Measurements from ENCODE around the gene HHIPL1. TPM values are rescaled to one million over a fixed set of nuclear protein-coding genes. Genes with fewer than 3 reads are reported as not detected.

HHIPL1 gene
- total RNA-seq, 1 donor from 2014 or later: 5.9 TPM

- H3K27ac ChIP-seq: no peak overlapping the region
- H3K27me3 ChIP-seq: no peaks in the 10 kb centered on the region
- intact Hi-C loops (cut with DNase I): no loop called here
Measured at GRCh38 chr14:99624971-99625370, 20.0 kb upstream of the HHIPL1 start.

GRCh38 chr14:99625476-99625875, 19.5 kb upstream of the HHIPL1 start:
- no peak overlapping the region for H3K27ac ChIP-seq
- H3K4me1 ChIP-seq: peaks cover 18% of the 10 kb centered on the region
- DNase-seq (ENCODE audit: extremely low spot score in 2 of 2): no peak
- H3K27me3 ChIP-seq: no peaks in the 10 kb centered on the region
- H3K4me3 ChIP-seq: no peak overlapping the region
- intact Hi-C loops (cut with DNase I): no loop called here
- no peak for TF ChIP-seq POLR2AphosphoS5 (IDR thresholded peaks at IDR 0.05; ENCODE audit: insufficient read depth in 1 of 2, low read depth in 1 of 2)
- TF ChIP-seq CTCF (IDR thresholded peaks at IDR 0.05): no peak
- TF ChIP-seq POLR2A (IDR thresholded peaks at IDR 0.05): no peak
- H3K36me3 ChIP-seq: no peaks in the 10 kb centered on the region
- H3K9me3 ChIP-seq: no peaks in the 10 kb centered on the region

More at GRCh38 chr14:99624971-99625370, 20.0 kb upstream of the HHIPL1 start:
- Histone ChIP-seq H3K4me3 (no peak overlapping the region), H3K4me1 (peaks cover 18% of the 10 kb centered on the region), H3K9me3 (no peaks in the 10 kb centered on the region), H3K36me3 (no peaks in the 10 kb centered on the region)
- TF ChIP-seq POLR2A (IDR thresholded peaks at IDR 0.05) (no peak), CTCF (IDR thresholded peaks at IDR 0.05) (no peak), POLR2AphosphoS5 (IDR thresholded peaks at IDR 0.05; ENCODE audit: insufficient read depth in 1 of 2, low read depth in 1 of 2) (no peak)
- no peak for DNase-seq (ENCODE audit: extremely low spot score in 2 of 2)

- no peaks in the 10 kb centered on the region for H3K27me3 ChIP-seq
- H3K36me3 ChIP-seq: no peaks in the 10 kb centered on the region
- H3K4me1 ChIP-seq: peaks cover 18% of the 10 kb centered on the region
- H3K9me3 ChIP-seq: no peaks in the 10 kb centered on the region
- H3K27ac ChIP-seq: no peak overlapping the region
- H3K4me3 ChIP-seq: no peak overlapping the region
- TF ChIP-seq POLR2A (IDR thresholded peaks at IDR 0.05): no peak
- TF ChIP-seq POLR2AphosphoS5 (IDR thresholded peaks at IDR 0.05; ENCODE audit: insufficient read depth in 1 of 2, low read depth in 1 of 2): no peak
- TF ChIP-seq CTCF (IDR thresholded peaks at IDR 0.05): no peak
- intact Hi-C loops (cut with DNase I): no loop called here
- no peak for DNase-seq (ENCODE audit: extremely low spot score in 2 of 2)
Measured at GRCh38 chr14:99626041-99626648, 18.8 kb upstream of the HHIPL1 start.

GRCh38 chr14:99627100-99627499, 17.8 kb upstream of the HHIPL1 start:
- intact Hi-C loops (cut with DNase I): no loop called here
- no peak overlapping the region for H3K4me3 ChIP-seq
- no peaks in the 10 kb centered on the region for H3K27me3 ChIP-seq
- no peak overlapping the region for H3K27ac ChIP-seq
- no peaks in the 10 kb centered on the region for H3K9me3 ChIP-seq
- H3K36me3 ChIP-seq: no peaks in the 10 kb centered on the region
- DNase-seq (ENCODE audit: extremely low spot score in 2 of 2): no peak
- TF ChIP-seq POLR2A (IDR thresholded peaks at IDR 0.05) (no peak), POLR2AphosphoS5 (IDR thresholded peaks at IDR 0.05; ENCODE audit: insufficient read depth in 1 of 2, low read depth in 1 of 2) (no peak), CTCF (IDR thresholded peaks at IDR 0.05) (no peak)
- H3K4me1 ChIP-seq: peaks cover 18% of the 10 kb centered on the region
